ENCODE data around the gene SENP1. TPM values are rescaled to one million over a fixed set of nuclear protein-coding genes. Genes with fewer than 3 reads are reported as not detected.

The SENP1 gene
- total RNA-seq, 4 donors from 2014 or later, result 7.8 to 19.1 (median 16.5) TPM

DNA sequence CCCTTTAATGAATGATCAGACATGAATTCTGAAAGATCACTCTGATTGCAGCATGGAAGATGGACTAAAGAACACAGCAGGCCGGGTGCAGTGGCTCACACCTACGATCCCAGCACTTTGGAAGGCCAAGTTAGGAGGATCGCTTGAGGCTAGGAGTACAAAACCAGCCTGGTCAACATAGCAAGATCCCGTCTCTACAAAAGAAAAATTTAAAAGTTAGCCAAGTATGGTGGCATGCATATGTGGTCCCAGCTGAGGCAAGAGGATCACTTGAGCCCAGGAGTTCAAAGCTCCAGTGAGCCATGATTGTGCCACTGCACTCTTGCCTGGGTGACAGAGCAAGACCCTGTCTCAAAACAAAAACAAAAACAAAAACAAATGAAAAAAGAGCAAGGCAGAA lies 35.1 kb downstream of the SENP1 start:
- Histone ChIP-seq H3K4me1 (no peaks in the 10 kb centered on the region), H3K27me3 (no peaks in the 10 kb centered on the region), H3K36me3 (peaks cover 0 to 93% (median 3%) of the 10 kb centered on the region in 3 donors), H3K27ac (no peak overlapping the region), H3K4me3 (no peak overlapping the region), H3K9me3 (no peaks in the 10 kb centered on the region)
- intact Hi-C loops (cut with DNase I), result no loop called here
- TF ChIP-seq, protein P1, sequence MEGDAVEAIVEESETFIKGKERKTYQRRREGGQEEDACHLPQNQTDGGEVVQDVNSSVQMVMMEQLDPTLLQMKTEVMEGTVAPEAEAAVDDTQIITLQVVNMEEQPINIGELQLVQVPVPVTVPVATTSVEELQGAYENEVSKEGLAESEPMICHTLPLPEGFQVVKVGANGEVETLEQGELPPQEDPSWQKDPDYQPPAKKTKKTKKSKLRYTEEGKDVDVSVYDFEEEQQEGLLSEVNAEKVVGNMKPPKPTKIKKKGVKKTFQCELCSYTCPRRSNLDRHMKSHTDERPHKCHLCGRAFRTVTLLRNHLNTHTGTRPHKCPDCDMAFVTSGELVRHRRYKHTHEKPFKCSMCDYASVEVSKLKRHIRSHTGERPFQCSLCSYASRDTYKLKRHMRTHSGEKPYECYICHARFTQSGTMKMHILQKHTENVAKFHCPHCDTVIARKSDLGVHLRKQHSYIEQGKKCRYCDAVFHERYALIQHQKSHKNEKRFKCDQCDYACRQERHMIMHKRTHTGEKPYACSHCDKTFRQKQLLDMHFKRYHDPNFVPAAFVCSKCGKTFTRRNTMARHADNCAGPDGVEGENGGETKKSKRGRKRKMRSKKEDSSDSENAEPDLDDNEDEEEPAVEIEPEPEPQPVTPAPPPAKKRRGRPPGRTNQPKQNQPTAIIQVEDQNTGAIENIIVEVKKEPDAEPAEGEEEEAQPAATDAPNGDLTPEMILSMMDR (IDR thresholded peaks at IDR 0.05), result no peak
- TF ChIP-seq POLR2A (IDR thresholded peaks at IDR 0.05), result no peak
- 82 to 95% methylated on average over 4 of the region's 4 CpGs for WGBS, 2 donors
- DNase-seq, result no peak

DNA sequence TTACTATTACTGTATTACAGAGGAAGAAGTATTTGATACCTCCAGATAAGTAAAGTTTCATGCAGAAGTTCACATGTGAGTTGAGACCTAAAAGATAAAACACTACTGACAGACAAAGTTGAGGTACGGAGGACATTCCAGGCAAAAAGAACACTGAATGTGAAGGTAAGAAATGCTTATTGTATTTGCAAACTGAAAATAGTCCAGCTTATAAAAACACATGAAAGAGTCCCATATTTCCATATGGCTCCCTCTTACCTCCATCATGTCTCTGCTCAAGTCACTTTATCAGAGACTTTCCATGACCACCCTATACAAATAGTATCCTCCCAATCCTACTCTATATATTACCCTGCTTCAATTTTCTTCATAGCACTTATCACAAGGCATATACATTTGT lies 35.8 kb downstream of the SENP1 start:
- intact Hi-C loops (cut with DNase I), result no loop called here
- peaks cover 0 to 100% (median 4%) of the 10 kb centered on the region in 3 donors for H3K36me3 ChIP-seq

DNA sequence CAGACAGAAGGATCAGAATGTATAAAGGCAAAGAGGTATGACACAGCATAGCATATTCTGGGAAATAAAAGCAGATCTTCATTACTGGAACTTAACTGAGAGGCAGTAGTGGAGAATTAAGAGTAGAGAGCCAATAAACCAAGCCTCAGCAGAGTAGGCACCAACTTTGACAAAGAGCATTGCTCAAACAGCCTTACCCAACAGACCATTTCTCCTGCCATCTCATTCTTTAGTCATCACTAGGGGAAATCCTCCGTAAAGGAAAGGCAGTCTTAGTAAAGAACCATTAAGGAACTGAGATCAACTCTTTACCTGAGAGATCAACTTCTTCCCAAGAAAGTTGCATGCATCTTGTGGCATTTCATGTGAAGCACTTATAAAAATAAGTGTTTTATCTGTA lies 36.6 kb downstream of the SENP1 start:
- H3K4me3 ChIP-seq, result no peak overlapping the region
- intact Hi-C loops (cut with DNase I), result no loop called here
- no peak for TF ChIP-seq POLR2A (IDR thresholded peaks at IDR 0.05)
- TF ChIP-seq, protein P1 (IDR thresholded peaks at IDR 0.05), result no peak
- H3K36me3 ChIP-seq, result peaks cover 0 to 100% (median 11%) of the 10 kb centered on the region in 3 donors
- H3K4me1 ChIP-seq, result no peaks in the 10 kb centered on the region
- 23 to 31% methylated on average over 1 of the region's 1 CpG for WGBS, 2 donors
- H3K27ac ChIP-seq, result no peak overlapping the region
- no peak for DNase-seq
- H3K9me3 ChIP-seq, result no peaks in the 10 kb centered on the region
- no peaks in the 10 kb centered on the region for H3K27me3 ChIP-seq

More for the DNA sequence above, 35.8 kb downstream of the SENP1 start:
- no peak overlapping the region for H3K27ac ChIP-seq
- no peaks in the 10 kb centered on the region for H3K4me1 ChIP-seq
- no peaks in the 10 kb centered on the region for H3K27me3 ChIP-seq
- H3K4me3 ChIP-seq, result no peak overlapping the region
- DNase-seq, result no peak
- no peaks in the 10 kb centered on the region for H3K9me3 ChIP-seq
- TF ChIP-seq, protein P1 (IDR thresholded peaks at IDR 0.05), result no peak
- no peak for TF ChIP-seq POLR2A (IDR thresholded peaks at IDR 0.05)
- 92 to 100% methylated on average over 1 of the region's 1 CpG for WGBS, 2 donors

DNA sequence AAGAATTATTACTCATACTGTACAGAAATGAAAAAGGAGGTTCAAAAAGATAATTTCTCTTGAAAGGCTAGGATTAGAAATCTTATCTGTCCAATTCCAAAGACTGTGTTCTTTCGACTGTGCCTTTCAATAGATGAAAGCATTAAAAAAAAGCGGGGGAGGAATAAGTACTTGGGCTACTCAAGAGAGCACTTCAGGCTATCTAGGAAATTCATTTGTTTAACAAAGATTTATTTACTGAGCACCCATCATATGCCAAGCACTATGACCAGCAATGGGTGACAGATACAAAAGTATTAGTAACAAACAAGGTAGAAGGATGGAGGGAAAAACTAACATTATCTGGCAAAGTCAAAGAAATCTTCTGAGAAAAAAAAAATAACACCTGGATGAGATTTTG lies 37.4 kb downstream of the SENP1 start:
- H3K4me1 ChIP-seq, result no peaks in the 10 kb centered on the region
- no peak for DNase-seq
- no peak overlapping the region for H3K4me3 ChIP-seq
- H3K27me3 ChIP-seq, result no peaks in the 10 kb centered on the region
- 83 to 84% methylated on average over 2 of the region's 2 CpGs for WGBS, 2 donors
- H3K27ac ChIP-seq, result no peak overlapping the region
- TF ChIP-seq, protein P1 (IDR thresholded peaks at IDR 0.05), result no peak
- no peak for TF ChIP-seq POLR2A (IDR thresholded peaks at IDR 0.05)
- intact Hi-C loops (cut with DNase I), result no loop called here
- H3K9me3 ChIP-seq, result no peaks in the 10 kb centered on the region
- peaks cover 0 to 100% (median 13%) of the 10 kb centered on the region in 3 donors for H3K36me3 ChIP-seq

DNA sequence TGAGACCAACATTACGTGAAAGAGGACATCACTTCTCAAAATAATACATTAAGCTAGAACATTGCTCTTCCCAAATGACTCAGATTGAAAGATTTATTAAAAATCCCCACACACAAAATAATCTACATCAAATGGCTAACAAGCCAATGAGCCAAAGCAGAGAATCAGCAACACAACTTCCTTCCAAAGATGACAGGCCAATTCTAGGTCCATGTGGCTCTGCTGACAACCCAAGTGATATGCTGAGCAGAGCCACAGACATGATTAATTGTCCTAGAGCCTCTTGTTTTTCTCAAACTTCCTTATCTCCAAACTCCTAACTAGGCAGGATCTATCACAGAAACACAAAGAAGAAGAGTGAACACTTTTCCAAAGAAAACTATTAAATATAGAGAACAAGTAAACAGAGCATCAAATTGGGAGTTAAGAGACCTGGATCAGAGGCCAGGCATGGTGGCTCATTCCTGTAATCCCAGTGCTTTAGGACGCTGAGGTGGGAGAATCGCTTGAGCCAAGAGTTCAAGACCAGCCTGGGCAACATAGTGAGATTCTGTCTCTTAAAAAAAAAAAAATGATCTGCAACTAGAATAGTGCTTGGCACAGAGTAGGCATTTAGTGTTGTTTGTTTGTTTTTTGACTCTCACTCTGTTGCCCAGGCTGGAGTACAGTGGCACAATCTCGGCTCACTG lies 38.5 kb downstream of the SENP1 start:
- WGBS, 2 donors, result 92 to 97% methylated on average over 4 of the region's 4 CpGs
- no peak overlapping the region for H3K4me3 ChIP-seq
- TF ChIP-seq, protein P1 (IDR thresholded peaks at IDR 0.05), result no peak
- no peak for TF ChIP-seq POLR2A (IDR thresholded peaks at IDR 0.05)
- no peaks in the 10 kb centered on the region for H3K4me1 ChIP-seq
- intact Hi-C loops (cut with DNase I), result no loop called here
- H3K27ac ChIP-seq, result no peak overlapping the region
- H3K9me3 ChIP-seq, result no peaks in the 10 kb centered on the region
- DNase-seq, result no peak
- H3K36me3 ChIP-seq, result peaks cover 0 to 100% (median 22%) of the 10 kb centered on the region in 3 donors
- H3K27me3 ChIP-seq, result no peaks in the 10 kb centered on the region
